ENCODE data around the gene GABPB1.

DNA sequence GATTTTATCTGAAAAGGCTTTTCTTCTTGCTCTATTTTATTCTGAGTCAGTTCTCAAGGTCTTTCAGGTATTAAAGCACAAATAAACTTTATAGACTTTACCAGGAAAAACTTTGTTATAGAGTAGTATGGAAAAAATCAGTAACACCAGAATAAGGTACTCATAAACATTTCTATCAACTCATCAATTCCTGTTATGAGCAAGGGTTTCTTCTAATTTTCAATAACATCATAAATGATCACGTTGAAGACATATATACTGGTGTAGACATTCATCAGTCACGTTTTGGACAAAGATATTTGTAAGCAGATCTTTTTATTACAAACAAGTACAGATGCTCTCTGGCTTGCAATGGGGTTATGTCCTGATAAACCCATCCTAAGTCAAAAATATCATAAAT is 79.9 kb downstream of the GABPB1 start:
- TF ChIP-seq ZNF70 (CRISPR knock-in tag; IDR thresholded peaks at IDR 0.05) (no peak), RARB (CRISPR knock-in tag; IDR thresholded peaks at IDR 0.05) (no peak), OSR1 (CRISPR knock-in tag; IDR thresholded peaks at IDR 0.05) (no peak), ARNTL (CRISPR knock-in tag; IDR thresholded peaks at IDR 0.05; ENCODE audit: borderline replicate concordance, low read depth) (no peak), GLIS3 (CRISPR knock-in tag; IDR thresholded peaks at IDR 0.05) (no peak), ESRRG (CRISPR knock-in tag; IDR thresholded peaks at IDR 0.05) (no peak), ISL1 (CRISPR knock-in tag; IDR thresholded peaks at IDR 0.05) (no peak), ZFP3 (CRISPR knock-in tag; IDR thresholded peaks at IDR 0.05) (no peak)
- TF ChIP-seq, protein P1, sequence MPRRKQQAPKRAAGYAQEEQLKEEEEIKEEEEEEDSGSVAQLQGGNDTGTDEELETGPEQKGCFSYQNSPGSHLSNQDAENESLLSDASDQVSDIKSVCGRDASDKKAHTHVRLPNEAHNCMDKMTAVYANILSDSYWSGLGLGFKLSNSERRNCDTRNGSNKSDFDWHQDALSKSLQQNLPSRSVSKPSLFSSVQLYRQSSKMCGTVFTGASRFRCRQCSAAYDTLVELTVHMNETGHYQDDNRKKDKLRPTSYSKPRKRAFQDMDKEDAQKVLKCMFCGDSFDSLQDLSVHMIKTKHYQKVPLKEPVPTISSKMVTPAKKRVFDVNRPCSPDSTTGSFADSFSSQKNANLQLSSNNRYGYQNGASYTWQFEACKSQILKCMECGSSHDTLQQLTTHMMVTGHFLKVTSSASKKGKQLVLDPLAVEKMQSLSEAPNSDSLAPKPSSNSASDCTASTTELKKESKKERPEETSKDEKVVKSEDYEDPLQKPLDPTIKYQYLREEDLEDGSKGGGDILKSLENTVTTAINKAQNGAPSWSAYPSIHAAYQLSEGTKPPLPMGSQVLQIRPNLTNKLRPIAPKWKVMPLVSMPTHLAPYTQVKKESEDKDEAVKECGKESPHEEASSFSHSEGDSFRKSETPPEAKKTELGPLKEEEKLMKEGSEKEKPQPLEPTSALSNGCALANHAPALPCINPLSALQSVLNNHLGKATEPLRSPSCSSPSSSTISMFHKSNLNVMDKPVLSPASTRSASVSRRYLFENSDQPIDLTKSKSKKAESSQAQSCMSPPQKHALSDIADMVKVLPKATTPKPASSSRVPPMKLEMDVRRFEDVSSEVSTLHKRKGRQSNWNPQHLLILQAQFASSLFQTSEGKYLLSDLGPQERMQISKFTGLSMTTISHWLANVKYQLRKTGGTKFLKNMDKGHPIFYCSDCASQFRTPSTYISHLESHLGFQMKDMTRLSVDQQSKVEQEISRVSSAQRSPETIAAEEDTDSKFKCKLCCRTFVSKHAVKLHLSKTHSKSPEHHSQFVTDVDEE (CRISPR knock-in tag; IDR thresholded peaks at IDR 0.05) = no peak
- TF ChIP-seq, protein P2, sequence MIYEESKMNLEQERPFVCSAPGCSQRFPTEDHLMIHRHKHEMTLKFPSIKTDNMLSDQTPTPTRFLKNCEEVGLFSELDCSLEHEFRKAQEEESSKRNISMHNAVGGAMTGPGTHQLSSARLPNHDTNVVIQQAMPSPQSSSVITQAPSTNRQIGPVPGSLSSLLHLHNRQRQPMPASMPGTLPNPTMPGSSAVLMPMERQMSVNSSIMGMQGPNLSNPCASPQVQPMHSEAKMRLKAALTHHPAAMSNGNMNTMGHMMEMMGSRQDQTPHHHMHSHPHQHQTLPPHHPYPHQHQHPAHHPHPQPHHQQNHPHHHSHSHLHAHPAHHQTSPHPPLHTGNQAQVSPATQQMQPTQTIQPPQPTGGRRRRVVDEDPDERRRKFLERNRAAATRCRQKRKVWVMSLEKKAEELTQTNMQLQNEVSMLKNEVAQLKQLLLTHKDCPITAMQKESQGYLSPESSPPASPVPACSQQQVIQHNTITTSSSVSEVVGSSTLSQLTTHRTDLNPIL (CRISPR knock-in tag; IDR thresholded peaks at IDR 0.05; ENCODE audit: low read depth) = no peak
- TF ChIP-seq, protein P3, sequence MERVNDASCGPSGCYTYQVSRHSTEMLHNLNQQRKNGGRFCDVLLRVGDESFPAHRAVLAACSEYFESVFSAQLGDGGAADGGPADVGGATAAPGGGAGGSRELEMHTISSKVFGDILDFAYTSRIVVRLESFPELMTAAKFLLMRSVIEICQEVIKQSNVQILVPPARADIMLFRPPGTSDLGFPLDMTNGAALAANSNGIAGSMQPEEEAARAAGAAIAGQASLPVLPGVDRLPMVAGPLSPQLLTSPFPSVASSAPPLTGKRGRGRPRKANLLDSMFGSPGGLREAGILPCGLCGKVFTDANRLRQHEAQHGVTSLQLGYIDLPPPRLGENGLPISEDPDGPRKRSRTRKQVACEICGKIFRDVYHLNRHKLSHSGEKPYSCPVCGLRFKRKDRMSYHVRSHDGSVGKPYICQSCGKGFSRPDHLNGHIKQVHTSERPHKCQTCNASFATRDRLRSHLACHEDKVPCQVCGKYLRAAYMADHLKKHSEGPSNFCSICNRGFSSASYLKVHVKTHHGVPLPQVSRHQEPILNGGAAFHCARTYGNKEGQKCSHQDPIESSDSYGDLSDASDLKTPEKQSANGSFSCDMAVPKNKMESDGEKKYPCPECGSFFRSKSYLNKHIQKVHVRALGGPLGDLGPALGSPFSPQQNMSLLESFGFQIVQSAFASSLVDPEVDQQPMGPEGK (CRISPR knock-in tag; IDR thresholded peaks at IDR 0.05; ENCODE audit: borderline replicate concordance) = no peak
